PFSK-1 (cell line): Measurements from ENCODE around the gene ONECUT1.

Experiments used
- FOXP2 ChIP-seq: optimal IDR thresholded peaks from 2 replicates; pipeline ENCODE3; 2011; ENCODE audit warnings: borderline replicate concordance, control low read depth, inconsistent platforms; ENCODE audit not compliant: insufficient read depth; ENCODE audit errors: extremely low read length, extremely low read depth
- POLR2AphosphoS5 ChIP-seq: IDR thresholded peaks from 2 replicates; pipeline ENCODE4 v1.6.1; 2012; ENCODE audit warnings: low read depth, mild to moderate bottlenecking, control low read depth, low read length, moderate library complexity
- REST ChIP-seq, 2 experiments: IDR thresholded peaks; 2 replicates each; pipeline versions ENCODE4 v1.6.1 to v1.8.0; 2011 to 2012; ENCODE audit warnings: low read depth in 2 of 2, low read length in 2 of 2, control low read depth in 1 of 2, inconsistent platforms in 1 of 2, mild to moderate bottlenecking in 1 of 2, moderate library complexity in 1 of 2; ENCODE audit not compliant: insufficient read depth in 1 of 2
- SIN3A ChIP-seq: IDR thresholded peaks from 2 replicates; pipeline ENCODE4 v1.6.1; 2012; ENCODE audit warnings: mild to moderate bottlenecking, low read length, moderate library complexity, borderline replicate concordance; ENCODE audit not compliant: insufficient read depth
- TAF1 ChIP-seq: IDR thresholded peaks from 2 replicates; pipeline ENCODE4 v1.6.1; 2012; ENCODE audit warnings: low read length, control low read depth, borderline replicate concordance; ENCODE audit not compliant: insufficient read depth

ONECUT1 gene

DNA sequence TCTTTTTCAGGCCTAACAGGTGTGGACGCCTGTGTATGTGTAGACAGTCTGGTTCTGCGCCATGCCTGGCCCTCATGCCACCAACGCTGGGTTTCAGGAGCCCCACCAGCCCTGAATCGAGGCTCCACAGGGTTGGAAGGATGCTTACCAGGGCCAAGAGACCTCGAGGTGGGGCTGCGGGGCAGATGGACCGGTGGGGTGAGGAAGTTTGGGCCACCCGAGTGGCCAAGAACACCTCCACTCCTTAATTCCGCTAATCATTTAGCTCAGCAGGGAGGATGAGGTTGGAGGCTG, 6.0 kb upstream of the ONECUT1 start:
- TF ChIP-seq POLR2AphosphoS5 (no peak), TAF1 (no peak), FOXP2 (no peak), SIN3A (no peak), REST (IDR thresholded peaks at IDR 0.05; ENCODE audit: insufficient read depth in 1 of 2, low read depth in 2 of 2, low read length in 2 of 2) (no peak)

GRCh38 chr15:52795464-52796227, 5.5 kb upstream of the ONECUT1 start:
- no peak for TF ChIP-seq REST (IDR thresholded peaks at IDR 0.05; ENCODE audit: insufficient read depth in 1 of 2, low read depth in 2 of 2, low read length in 2 of 2)
- no peak for TF ChIP-seq SIN3A
- TF ChIP-seq POLR2AphosphoS5, result no peak
- no peak for TF ChIP-seq TAF1
- no peak for TF ChIP-seq FOXP2

GRCh38 chr15:52794665-52795463, 4.7 kb upstream of the ONECUT1 start:
- TF ChIP-seq SIN3A (no peak), REST (IDR thresholded peaks at IDR 0.05; ENCODE audit: insufficient read depth in 1 of 2, low read depth in 2 of 2, low read length in 2 of 2) (no peak), POLR2AphosphoS5 (no peak), FOXP2 (no peak)

- TF ChIP-seq TAF1, result no peak
- no peak for TF ChIP-seq REST (IDR thresholded peaks at IDR 0.05; ENCODE audit: insufficient read depth in 1 of 2, low read depth in 2 of 2, low read length in 2 of 2)
- TF ChIP-seq POLR2AphosphoS5, result no peak
- TF ChIP-seq SIN3A, result no peak
- TF ChIP-seq FOXP2, result no peak
These were observed 1.6 kb upstream of the ONECUT1 start for GRCh38 chr15:52791776-52792175.
